Astrocyte (in vitro differentiated cells and primary cell): ENCODE data around the gene KCNJ5. TPM values are rescaled to one million over a fixed set of nuclear protein-coding genes. Genes with fewer than 3 reads are reported as not detected.
A peak's percentile ranks its signal among the peaks of the same experiment; 100 is the strongest.

Experiments used
- DNase-seq: peaks from one replicate; pipeline ENCODE4 v3.0.0-alpha.2; 2010; ENCODE audit warnings: low read depth
- FAIRE-seq: peaks from 2 replicates; lab custom pipeline; 2011; peaks lifted over from hg19 to GRCh38; lab: Jason Lieb, UNC
- H2AFZ ChIP-seq: 2 replicates; pipeline ENCODE4 v1.6.0; 2012; ENCODE audit warnings: low read depth, low read length, inconsistent platforms
- H3K27ac ChIP-seq: 2 replicates; pipeline ENCODE4 v1.5.1; 2011; ENCODE audit warnings: low read depth, low read length, inconsistent platforms
- H3K27me3 ChIP-seq: 2 replicates; pipeline ENCODE4 v1.6.0; 2011; ENCODE audit warnings: low read length, inconsistent platforms; ENCODE audit not compliant: insufficient read depth
- H3K36me3 ChIP-seq: 2 replicates; pipeline ENCODE4 v1.5.1; 2011; ENCODE audit warnings: low read length, inconsistent platforms; ENCODE audit not compliant: insufficient read depth
- H3K4me1 ChIP-seq: 2 replicates; pipeline ENCODE4 v1.5.1; 2011; ENCODE audit warnings: low read length, inconsistent platforms; ENCODE audit not compliant: insufficient read depth
- H3K4me2 ChIP-seq: 2 replicates; pipeline ENCODE4 v1.6.0; 2012; ENCODE audit warnings: low read length, inconsistent platforms
- H3K4me3 ChIP-seq: 2 replicates; pipeline ENCODE4 v1.5.1; 2011; ENCODE audit warnings: low read depth, mild to moderate bottlenecking, low read length, inconsistent platforms; ENCODE audit not compliant: insufficient read depth
- H3K79me2 ChIP-seq: 2 replicates; pipeline ENCODE4 v1.6.0; 2012; ENCODE audit warnings: mild to moderate bottlenecking, low read length, inconsistent platforms; ENCODE audit not compliant: insufficient read depth
- H3K9ac ChIP-seq: 2 replicates; pipeline ENCODE4 v1.6.0; 2012; ENCODE audit warnings: mild to moderate bottlenecking, low read length, inconsistent platforms
- H3K9me3 ChIP-seq: 2 replicates; pipeline ENCODE4 v1.5.1; 2012; ENCODE audit warnings: low read depth, mild to moderate bottlenecking, low read length, inconsistent platforms; ENCODE audit not compliant: insufficient read depth
- H4K20me1 ChIP-seq: 2 replicates; pipeline ENCODE4 v1.6.0; 2012; ENCODE audit warnings: low read length, inconsistent platforms; ENCODE audit not compliant: insufficient read depth
- H3K27ac Mint-ChIP-seq: one replicate; pipeline ENCODE4 v1.8.0; 2021; ENCODE audit warnings: mild to moderate bottlenecking, mixed read lengths; ENCODE audit not compliant: unreplicated experiment
- H3K27me3 Mint-ChIP-seq: one replicate; pipeline ENCODE4 v1.8.0; 2021; ENCODE audit warnings: low read depth, mixed read lengths; ENCODE audit not compliant: unreplicated experiment
- H3K36me3 Mint-ChIP-seq: one replicate; pipeline ENCODE4 v1.8.0; 2021; ENCODE audit warnings: low read depth, mixed read lengths; ENCODE audit not compliant: unreplicated experiment
- H3K4me1 Mint-ChIP-seq: one replicate; pipeline ENCODE4 v1.8.0; 2021; ENCODE audit warnings: low read depth, mixed read lengths; ENCODE audit not compliant: unreplicated experiment
- H3K4me3 Mint-ChIP-seq: one replicate; pipeline ENCODE4 v1.8.0; 2021; ENCODE audit warnings: mild to moderate bottlenecking, moderate library complexity, mixed read lengths; ENCODE audit not compliant: unreplicated experiment
- H3K9me3 Mint-ChIP-seq: one replicate; pipeline ENCODE4 v1.8.0; 2021; ENCODE audit warnings: mild to moderate bottlenecking, mixed read lengths; ENCODE audit not compliant: unreplicated experiment
- CTCF ChIP-seq: IDR thresholded peaks from 2 replicates; pipeline ENCODE4 v1.5.1; 2011; ENCODE audit warnings: low read depth, mild to moderate bottlenecking, inconsistent platforms, low read length, moderate library complexity; ENCODE audit not compliant: insufficient read depth
- EZH2 ChIP-seq: IDR thresholded peaks from 2 replicates; pipeline ENCODE4 v1.6.1; 2012; ENCODE audit warnings: mild to moderate bottlenecking, low read length, inconsistent platforms; ENCODE audit not compliant: insufficient read depth
- total RNA-seq: library from RNA; stranded (reverse); gene quantifications from 2 replicates; pipeline ENCODE4 v1.2.1, GENCODE V29; 2021

Gene KCNJ5
- total RNA-seq, 1 donor from 2014 or later = 1.4 TPM

GRCh38 chr11:128893578-128894285 is 2.6 kb downstream of the KCNJ5 start:
- Histone ChIP-seq H3K4me2 (no peak overlapping the region), H3K27me3 (peaks cover 18% of the 10 kb centered on the region), H3K4me1 (peaks cover 8% of the 10 kb centered on the region), H2AFZ (no peak overlapping the region), H4K20me1 (no peaks in the 10 kb centered on the region), H3K9me3 (no peaks in the 10 kb centered on the region), H3K27ac (no peak overlapping the region), H3K4me3 (no peak overlapping the region), H3K36me3 (no peaks in the 10 kb centered on the region), H3K9ac (no peak overlapping the region), H3K79me2 (no peaks in the 10 kb centered on the region)
- TF ChIP-seq EZH2 = no peak
- TF ChIP-seq CTCF = no peak
- DNase-seq = no peak
- Mint-ChIP-seq H3K4me1 (peaks cover 4% of the 10 kb centered on the region), H3K36me3 (no peaks in the 10 kb centered on the region), H3K4me3 (no peak overlapping the region), H3K27ac (peak overlapping the region; percentile 58), H3K9me3 (no peaks in the 10 kb centered on the region), H3K27me3 (peaks cover 33% of the 10 kb centered on the region)
- no peak for FAIRE-seq

- H3K4me3 Mint-ChIP-seq = no peak overlapping the region
- Histone ChIP-seq H3K27ac (no peak overlapping the region), H3K4me1 (peaks cover 8% of the 10 kb centered on the region), H3K27me3 (peaks cover 13% of the 10 kb centered on the region), H3K9ac (no peak overlapping the region), H3K4me2 (no peak overlapping the region), H3K79me2 (no peaks in the 10 kb centered on the region), H3K36me3 (no peaks in the 10 kb centered on the region), H3K4me3 (no peak overlapping the region), H3K9me3 (no peaks in the 10 kb centered on the region), H4K20me1 (no peaks in the 10 kb centered on the region), H2AFZ (no peak overlapping the region)
- peaks cover 2% of the 10 kb centered on the region for H3K36me3 Mint-ChIP-seq
- FAIRE-seq (no peak), DNase-seq (no peak)
- peaks cover 34% of the 10 kb centered on the region for H3K27me3 Mint-ChIP-seq
- H3K27ac Mint-ChIP-seq = no peak overlapping the region
- TF ChIP-seq EZH2 (no peak), CTCF (no peak)
- no peaks in the 10 kb centered on the region for H3K9me3 Mint-ChIP-seq
- peaks cover 4% of the 10 kb centered on the region for H3K4me1 Mint-ChIP-seq
Measured at GRCh38 chr11:128894286-128894681, 3.1 kb downstream of the KCNJ5 start.

DNA sequence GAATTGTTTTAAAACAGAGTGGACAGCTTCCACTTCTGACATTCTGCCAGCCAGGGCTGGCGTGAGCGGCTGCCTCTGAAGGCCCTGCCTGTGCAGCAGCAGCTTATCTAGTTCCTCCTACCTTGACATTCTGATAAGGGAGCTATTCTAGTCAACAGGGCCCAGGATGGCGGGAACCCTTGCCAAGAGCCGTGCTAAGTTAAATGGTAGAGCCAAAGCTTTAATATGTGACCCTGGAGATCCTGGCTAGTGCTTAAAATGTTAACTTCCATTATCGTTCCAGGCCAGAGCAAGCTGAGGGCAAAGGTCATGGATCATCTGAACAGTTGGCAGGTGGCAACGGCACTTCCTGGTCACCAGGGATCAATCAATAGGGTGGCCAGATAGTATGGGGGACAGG is 3.5 kb downstream of the KCNJ5 start:
- TF ChIP-seq CTCF = no peak
- TF ChIP-seq EZH2 = no peak
- DNase-seq (no peak), FAIRE-seq (no peak)
- no peak overlapping the region for H3K9ac ChIP-seq
- no peaks in the 10 kb centered on the region for H3K36me3 ChIP-seq
- no peaks in the 10 kb centered on the region for H3K79me2 ChIP-seq
- H4K20me1 ChIP-seq = no peaks in the 10 kb centered on the region
- no peak overlapping the region for H3K4me3 ChIP-seq
- Mint-ChIP-seq H3K27ac (no peak overlapping the region), H3K9me3 (no peaks in the 10 kb centered on the region), H3K27me3 (peaks cover 31% of the 10 kb centered on the region), H3K4me1 (peaks cover 4% of the 10 kb centered on the region), H3K36me3 (peaks cover 2% of the 10 kb centered on the region), H3K4me3 (no peak overlapping the region)
- no peak overlapping the region for H3K27ac ChIP-seq
- H3K27me3 ChIP-seq = peaks cover 9% of the 10 kb centered on the region
- no peak overlapping the region for H2AFZ ChIP-seq
- H3K4me2 ChIP-seq = no peak overlapping the region
- no peaks in the 10 kb centered on the region for H3K9me3 ChIP-seq
- H3K4me1 ChIP-seq = peaks cover 8% of the 10 kb centered on the region
